Measurements from ENCODE around the gene NUTF2.

Gene NUTF2

GRCh38 chr16:67805718-67806427 is 40.9 kb upstream of the NUTF2 start (continued):
- TF ChIP-seq PRDM10 (tag by site-specific recombination; IDR thresholded peaks at IDR 0.05) (no peak), ZNF76 (tag by site-specific recombination; IDR thresholded peaks at IDR 0.05; ENCODE audit: borderline replicate concordance, low read depth) (no peak), ZNF837 (tag by site-specific recombination; IDR thresholded peaks at IDR 0.05) (no peak), ZNF529 (tag by site-specific recombination; IDR thresholded peaks at IDR 0.05; ENCODE audit: insufficient replicate concordance) (no peak), SCRT1 (tag by site-specific recombination; IDR thresholded peaks at IDR 0.05; ENCODE audit: borderline replicate concordance) (peak; percentile 95), ZNF501 (tag by site-specific recombination; IDR thresholded peaks at IDR 0.05) (no peak), SCRT2 (tag by site-specific recombination; IDR thresholded peaks at IDR 0.05) (peak; percentile 98), ZBTB26 (tag by site-specific recombination; optimal IDR thresholded peaks at IDR 0.05) (no peak), IKZF3 (tag by site-specific recombination; IDR thresholded peaks at IDR 0.05) (no peak), ZNF473 (tag by site-specific recombination; IDR thresholded peaks at IDR 0.05) (no peak), ZNF335 (tag by site-specific recombination; conservative IDR thresholded peaks at IDR 0.05) (peak; percentile 57)
- TF ChIP-seq, protein P1, sequence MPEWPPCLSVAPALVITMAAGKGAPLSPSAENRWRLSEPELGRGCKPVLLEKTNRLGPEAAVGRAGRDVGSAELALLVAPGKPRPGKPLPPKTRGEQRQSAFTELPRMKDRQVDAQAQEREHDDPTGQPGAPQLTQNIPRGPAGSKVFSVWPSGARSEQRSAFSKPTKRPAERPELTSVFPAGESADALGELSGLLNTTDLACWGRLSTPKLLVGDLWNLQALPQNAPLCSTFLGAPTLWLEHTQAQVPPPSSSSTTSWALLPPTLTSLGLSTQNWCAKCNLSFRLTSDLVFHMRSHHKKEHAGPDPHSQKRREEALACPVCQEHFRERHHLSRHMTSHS (tag by site-specific recombination; IDR thresholded peaks at IDR 0.05): no peak
- TF ChIP-seq, protein P2, sequence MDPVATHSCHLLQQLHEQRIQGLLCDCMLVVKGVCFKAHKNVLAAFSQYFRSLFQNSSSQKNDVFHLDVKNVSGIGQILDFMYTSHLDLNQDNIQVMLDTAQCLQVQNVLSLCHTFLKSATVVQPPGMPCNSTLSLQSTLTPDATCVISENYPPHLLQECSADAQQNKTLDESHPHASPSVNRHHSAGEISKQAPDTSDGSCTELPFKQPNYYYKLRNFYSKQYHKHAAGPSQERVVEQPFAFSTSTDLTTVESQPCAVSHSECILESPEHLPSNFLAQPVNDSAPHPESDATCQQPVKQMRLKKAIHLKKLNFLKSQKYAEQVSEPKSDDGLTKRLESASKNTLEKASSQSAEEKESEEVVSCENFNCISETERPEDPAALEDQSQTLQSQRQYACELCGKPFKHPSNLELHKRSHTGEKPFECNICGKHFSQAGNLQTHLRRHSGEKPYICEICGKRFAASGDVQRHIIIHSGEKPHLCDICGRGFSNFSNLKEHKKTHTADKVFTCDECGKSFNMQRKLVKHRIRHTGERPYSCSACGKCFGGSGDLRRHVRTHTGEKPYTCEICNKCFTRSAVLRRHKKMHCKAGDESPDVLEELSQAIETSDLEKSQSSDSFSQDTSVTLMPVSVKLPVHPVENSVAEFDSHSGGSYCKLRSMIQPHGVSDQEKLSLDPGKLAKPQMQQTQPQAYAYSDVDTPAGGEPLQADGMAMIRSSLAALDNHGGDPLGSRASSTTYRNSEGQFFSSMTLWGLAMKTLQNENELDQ (tag by site-specific recombination; IDR thresholded peaks at IDR 0.05; ENCODE audit: low read depth): no peak
- TF ChIP-seq, protein P3, sequence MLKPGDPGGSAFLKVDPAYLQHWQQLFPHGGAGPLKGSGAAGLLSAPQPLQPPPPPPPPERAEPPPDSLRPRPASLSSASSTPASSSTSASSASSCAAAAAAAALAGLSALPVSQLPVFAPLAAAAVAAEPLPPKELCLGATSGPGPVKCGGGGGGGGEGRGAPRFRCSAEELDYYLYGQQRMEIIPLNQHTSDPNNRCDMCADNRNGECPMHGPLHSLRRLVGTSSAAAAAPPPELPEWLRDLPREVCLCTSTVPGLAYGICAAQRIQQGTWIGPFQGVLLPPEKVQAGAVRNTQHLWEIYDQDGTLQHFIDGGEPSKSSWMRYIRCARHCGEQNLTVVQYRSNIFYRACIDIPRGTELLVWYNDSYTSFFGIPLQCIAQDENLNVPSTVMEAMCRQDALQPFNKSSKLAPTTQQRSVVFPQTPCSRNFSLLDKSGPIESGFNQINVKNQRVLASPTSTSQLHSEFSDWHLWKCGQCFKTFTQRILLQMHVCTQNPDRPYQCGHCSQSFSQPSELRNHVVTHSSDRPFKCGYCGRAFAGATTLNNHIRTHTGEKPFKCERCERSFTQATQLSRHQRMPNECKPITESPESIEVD (tag by site-specific recombination; IDR thresholded peaks at IDR 0.05): no peak
